Testis (tissue), 3 donors: Measurements from ENCODE around the gene CENPT. TPM values are rescaled to one million over a fixed set of nuclear protein-coding genes. Genes with fewer than 3 reads are reported as not detected.

ENCODE experiments used
- DNase-seq: peaks from one replicate; pipeline ENCODE4 v3.0.0-alpha.2; 2019
- H3K27ac ChIP-seq, 2 donors: fragments of 200-600 bp; sonication (generic); one replicate each; pipeline ENCODE4 v1.5.1; 2019
- H3K27me3 ChIP-seq: fragments of 200-600 bp; sonication (generic); one replicate; pipeline ENCODE4 v1.5.1; 2019
- H3K36me3 ChIP-seq: fragments of 200-600 bp; sonication (generic); one replicate; pipeline ENCODE4 v1.5.1; 2017; ENCODE audit warnings: low read depth; ENCODE audit errors: missing control alignments
- H3K4me1 ChIP-seq: fragments of 200-600 bp; sonication (generic); one replicate; pipeline ENCODE4 v1.5.1; 2019
- H3K4me3 ChIP-seq, 2 donors: fragments of 200-600 bp; sonication (generic); one replicate each; pipeline ENCODE4 v1.5.1; 2017 to 2019
- H3K9me3 ChIP-seq: fragments of 200-600 bp; sonication (generic); one replicate; pipeline ENCODE4 v1.5.1; 2017
- POLR2A ChIP-seq: fragments of 450-650 bp; IDR thresholded peaks from one replicate; pipeline ENCODE4 v1.6.1; 2017; ENCODE audit warnings: antibody characterized with exemption, mild to moderate bottlenecking, moderate library complexity
- WGBS, 2 donors: methylation state at CpG; one replicate each; pipeline ENCODE4 v1.1.5; 2018; 5-methylcytosine and 5-hydroxymethylcytosine counted together
- intact Hi-C: fragments of 100-400 bp; cut with DNase I; formaldehyde crosslinking; loops from one replicate; pipeline ENCODE4 v1.15.1; 2023; ENCODE audit warnings: low total_unique reads
- polyA plus RNA-seq: library from polyadenylated mRNA; stranded (reverse); fragments of 350-450 nt; fragmentation: Illumina TruSeq; extraction: RNeasy Lipid Tissue Mini Kit (QIAGEN cat#74804); gene quantifications from one replicate; pipeline ENCODE4 v1.2.3, GENCODE V29; 2014; ENCODE audit warnings: low read depth, low replicate concordance; ENCODE audit not compliant: insufficient read depth
- total RNA-seq, 2 donors: library from RNA; depleted of rRNA; stranded (reverse); fragments of >200 nt; gene quantifications; one replicate each; pipeline ENCODE4 v1.2.3, GENCODE V29; 2016
- TF ChIP-seq, protein P1 (sequence below), 3 experiments: fragments of 450-650 bp in 2 of 3; fragments of 200-600 bp in 1 of 3; sonication (generic) in 1 of 3; IDR thresholded peaks; one replicate each; pipeline ENCODE4 v1.5.1; 2016 to 2019; ENCODE audit warnings: antibody characterized with exemption in 3 of 3, mild to moderate bottlenecking in 2 of 3, moderate library complexity in 1 of 3

CENPT gene
- total and polyA plus RNA-seq, 3 donors from 2014 or later: 108 to 154 (median 115) TPM

DNA sequence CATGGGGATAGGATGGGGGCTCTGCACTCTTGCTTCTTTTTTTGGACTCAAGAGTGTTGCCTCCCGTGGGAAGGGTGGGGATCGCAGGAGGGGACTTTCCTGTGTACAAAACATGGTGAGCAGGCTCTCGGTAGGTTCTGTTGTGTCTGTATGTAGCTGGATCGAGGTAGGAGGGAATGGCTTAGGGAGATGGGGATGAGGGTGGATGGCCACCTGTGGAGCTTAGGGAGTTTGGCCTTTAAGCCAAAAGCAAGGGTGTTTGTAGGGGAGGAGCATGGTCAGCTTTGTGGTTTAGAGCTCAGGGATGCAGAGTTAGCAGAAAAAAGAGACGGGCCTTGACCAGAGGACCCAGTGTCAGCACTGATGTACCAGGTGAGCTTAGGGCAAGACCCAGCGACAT is 14.4 kb upstream of the CENPT start:
- intact Hi-C loops: no loop called here
- H3K36me3 ChIP-seq: no peaks in the 10 kb centered on the region
- H3K27ac ChIP-seq: peak overlapping the region in 1 of 2 donors; percentile 79
- H3K9me3 ChIP-seq: no peaks in the 10 kb centered on the region
- TF ChIP-seq, protein P1, sequence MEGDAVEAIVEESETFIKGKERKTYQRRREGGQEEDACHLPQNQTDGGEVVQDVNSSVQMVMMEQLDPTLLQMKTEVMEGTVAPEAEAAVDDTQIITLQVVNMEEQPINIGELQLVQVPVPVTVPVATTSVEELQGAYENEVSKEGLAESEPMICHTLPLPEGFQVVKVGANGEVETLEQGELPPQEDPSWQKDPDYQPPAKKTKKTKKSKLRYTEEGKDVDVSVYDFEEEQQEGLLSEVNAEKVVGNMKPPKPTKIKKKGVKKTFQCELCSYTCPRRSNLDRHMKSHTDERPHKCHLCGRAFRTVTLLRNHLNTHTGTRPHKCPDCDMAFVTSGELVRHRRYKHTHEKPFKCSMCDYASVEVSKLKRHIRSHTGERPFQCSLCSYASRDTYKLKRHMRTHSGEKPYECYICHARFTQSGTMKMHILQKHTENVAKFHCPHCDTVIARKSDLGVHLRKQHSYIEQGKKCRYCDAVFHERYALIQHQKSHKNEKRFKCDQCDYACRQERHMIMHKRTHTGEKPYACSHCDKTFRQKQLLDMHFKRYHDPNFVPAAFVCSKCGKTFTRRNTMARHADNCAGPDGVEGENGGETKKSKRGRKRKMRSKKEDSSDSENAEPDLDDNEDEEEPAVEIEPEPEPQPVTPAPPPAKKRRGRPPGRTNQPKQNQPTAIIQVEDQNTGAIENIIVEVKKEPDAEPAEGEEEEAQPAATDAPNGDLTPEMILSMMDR (IDR thresholded peaks at IDR 0.05): no peak
- no peak for TF ChIP-seq POLR2A
- no peak for DNase-seq
- H3K27me3 ChIP-seq: no peaks in the 10 kb centered on the region
- 82 to 86% methylated on average over 6 of the region's 6 CpGs for WGBS, 2 donors
- H3K4me1 ChIP-seq: peaks cover 41% of the 10 kb centered on the region
- no peak overlapping the region for H3K4me3 ChIP-seq

DNA sequence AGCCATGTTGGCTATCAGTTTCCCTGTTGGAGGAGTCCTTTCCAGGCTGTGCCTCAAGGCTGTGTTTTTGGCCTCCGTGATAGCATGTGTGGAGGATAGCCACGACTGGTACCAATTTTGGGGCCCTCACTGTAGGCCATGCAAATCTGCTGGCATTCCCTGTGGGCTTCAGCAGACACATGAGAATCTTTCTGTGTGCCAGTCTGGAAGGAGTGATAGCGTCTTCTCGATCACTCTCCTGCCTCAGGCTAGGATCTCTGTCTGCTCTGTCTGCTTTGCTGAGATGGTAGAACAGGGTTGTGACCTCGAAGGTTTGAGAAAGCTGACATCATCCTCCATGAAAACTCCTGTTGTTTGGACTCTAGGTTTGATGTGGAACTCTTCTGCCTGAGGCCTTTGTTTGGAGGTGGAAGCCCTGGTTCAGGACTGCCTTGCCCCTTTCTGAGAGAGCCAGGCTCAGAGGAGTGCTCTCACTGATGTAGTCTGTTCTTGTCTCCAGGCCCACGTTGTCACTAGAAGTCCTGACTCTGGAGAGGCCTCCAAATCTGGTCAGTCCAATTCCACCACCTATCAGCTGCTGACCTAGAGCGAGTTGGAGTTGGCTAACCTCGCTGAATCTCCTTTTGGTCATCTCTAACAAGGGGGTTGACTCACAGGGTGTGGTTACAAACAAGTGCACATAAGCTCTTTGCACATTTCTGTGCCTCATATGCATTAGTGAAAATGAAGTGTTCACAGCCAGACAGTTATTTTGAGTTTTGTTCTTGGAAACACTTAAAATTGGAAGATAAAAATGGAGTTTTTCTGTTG is 13.3 kb upstream of the CENPT start:
- no peak for DNase-seq
- 80 to 81% methylated on average over 2 to 8 of the region's 8 CpGs for WGBS, 2 donors
- no peak overlapping the region for H3K27ac ChIP-seq
- H3K36me3 ChIP-seq: no peaks in the 10 kb centered on the region
- H3K4me3 ChIP-seq: no peak overlapping the region
- intact Hi-C loops: no loop called here
- no peaks in the 10 kb centered on the region for H3K9me3 ChIP-seq
- TF ChIP-seq, protein P1 (IDR thresholded peaks at IDR 0.05): no peak
- TF ChIP-seq POLR2A: no peak
- H3K27me3 ChIP-seq: no peaks in the 10 kb centered on the region
- peaks cover 47% of the 10 kb centered on the region for H3K4me1 ChIP-seq

DNA sequence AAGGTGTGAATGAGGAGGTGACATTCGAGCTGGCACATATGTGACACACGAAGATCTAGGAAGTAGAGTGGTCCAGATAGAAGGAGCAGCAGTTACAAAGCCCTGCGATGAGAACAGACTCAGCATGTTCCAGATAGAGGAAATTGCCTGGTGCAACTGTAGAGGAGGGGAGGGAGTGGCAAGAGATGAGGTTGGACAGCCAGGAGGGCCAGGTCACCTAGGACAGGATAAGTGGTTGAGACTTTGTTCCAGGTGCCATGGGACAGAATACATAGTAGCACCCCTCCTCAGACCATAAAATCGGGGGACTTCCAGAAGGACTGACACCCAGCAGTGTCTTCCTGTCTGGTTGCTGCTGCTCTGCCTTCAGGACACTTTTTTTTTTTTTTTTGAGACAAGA is 11.0 kb upstream of the CENPT start:
- TF ChIP-seq POLR2A: no peak
- TF ChIP-seq, protein P1 (IDR thresholded peaks at IDR 0.05): no peak
- Histone ChIP-seq H3K27ac (peak overlapping the region in 1 of 2 donors; percentile 3), H3K9me3 (no peaks in the 10 kb centered on the region), H3K4me1 (peaks cover 40% of the 10 kb centered on the region), H3K4me3 (no peak overlapping the region), H3K27me3 (no peaks in the 10 kb centered on the region), H3K36me3 (no peaks in the 10 kb centered on the region)
- no peak for DNase-seq
- 72 to 74% methylated on average over 4 of the region's 4 CpGs for WGBS, 2 donors
- intact Hi-C loops: no loop called here

DNA sequence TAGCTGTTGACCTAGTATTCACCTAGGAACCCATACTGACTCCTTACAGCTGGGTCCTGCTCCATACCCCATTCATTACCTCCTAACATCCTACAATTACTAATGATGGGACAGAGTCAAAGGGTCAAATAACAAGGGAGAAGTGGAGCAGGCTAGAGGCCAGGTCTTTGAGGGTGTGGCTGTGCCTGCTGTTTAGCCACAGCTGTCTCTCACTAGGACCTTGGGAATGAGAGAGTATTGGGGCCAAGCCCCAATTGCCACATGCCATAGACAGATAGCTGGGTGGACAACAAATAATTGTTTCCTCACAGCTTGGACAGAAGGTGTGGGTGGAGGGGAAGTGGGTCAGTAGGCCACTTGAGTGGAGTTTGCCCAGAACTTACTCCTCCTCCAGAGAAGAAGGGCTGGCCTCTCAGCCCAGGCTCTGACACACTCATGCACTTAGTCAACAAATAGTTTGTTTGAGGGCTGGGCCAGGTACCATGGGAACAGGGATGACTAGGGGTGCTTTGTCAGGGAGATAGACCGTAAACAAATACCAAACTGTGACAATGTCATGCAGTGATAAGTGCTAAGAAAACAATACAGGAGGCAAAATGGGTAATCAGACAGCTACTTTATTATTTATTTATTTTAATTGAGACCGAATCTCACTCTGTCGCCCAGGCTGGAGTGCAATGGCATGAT is 10.2 kb upstream of the CENPT start:
- H3K4me3 ChIP-seq: no peak overlapping the region
- 57 to 58% methylated on average over 3 of the region's 3 CpGs for WGBS, 2 donors
- TF ChIP-seq, protein P1 (IDR thresholded peaks at IDR 0.05): no peak
- TF ChIP-seq POLR2A: no peak
- no peaks in the 10 kb centered on the region for H3K27me3 ChIP-seq
- H3K9me3 ChIP-seq: no peaks in the 10 kb centered on the region
- DNase-seq: peak; percentile 60
- H3K27ac ChIP-seq: peak overlapping the region in 1 of 2 donors; percentile 37
- H3K4me1 ChIP-seq: peaks cover 33% of the 10 kb centered on the region
- intact Hi-C loops: no loop called here
- H3K36me3 ChIP-seq: no peaks in the 10 kb centered on the region
